ENCODE measurements around the gene B4GALT7.

DNA sequence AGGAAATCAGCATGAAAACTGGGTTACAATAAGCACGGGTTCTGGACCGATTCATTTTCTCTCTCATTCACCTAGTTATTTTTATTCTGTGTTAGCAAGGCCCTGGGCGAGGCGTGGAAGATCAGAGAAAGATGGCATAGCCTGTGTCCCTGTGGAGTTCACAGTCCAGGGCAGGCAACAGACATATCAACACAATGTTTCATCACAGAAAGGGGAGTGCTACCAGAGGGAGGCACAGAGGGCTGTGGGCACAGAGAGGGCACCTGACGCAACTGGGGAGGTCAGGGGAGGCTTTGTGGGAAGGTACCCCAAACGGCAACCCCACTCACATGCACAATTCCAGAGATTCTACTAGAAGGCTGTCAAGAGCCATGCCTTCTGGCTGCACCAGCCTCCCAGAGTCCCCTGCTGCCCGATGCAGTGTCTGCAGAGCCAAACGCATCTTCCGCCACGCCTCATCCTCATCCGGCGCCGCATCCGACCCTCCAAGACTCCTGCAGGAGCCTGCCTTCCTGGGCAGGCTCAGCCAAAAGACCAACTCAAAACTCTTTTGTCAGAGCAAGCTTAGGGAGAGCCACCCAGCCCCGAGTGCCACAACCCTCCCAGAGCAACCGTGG is 47.0 kb upstream of the B4GALT7 start:
- no peak for TF ChIP-seq TAF1 (IDR thresholded peaks at IDR 0.05; ENCODE audit: borderline replicate concordance, low read depth, low read length)
- TF ChIP-seq, protein P1, sequence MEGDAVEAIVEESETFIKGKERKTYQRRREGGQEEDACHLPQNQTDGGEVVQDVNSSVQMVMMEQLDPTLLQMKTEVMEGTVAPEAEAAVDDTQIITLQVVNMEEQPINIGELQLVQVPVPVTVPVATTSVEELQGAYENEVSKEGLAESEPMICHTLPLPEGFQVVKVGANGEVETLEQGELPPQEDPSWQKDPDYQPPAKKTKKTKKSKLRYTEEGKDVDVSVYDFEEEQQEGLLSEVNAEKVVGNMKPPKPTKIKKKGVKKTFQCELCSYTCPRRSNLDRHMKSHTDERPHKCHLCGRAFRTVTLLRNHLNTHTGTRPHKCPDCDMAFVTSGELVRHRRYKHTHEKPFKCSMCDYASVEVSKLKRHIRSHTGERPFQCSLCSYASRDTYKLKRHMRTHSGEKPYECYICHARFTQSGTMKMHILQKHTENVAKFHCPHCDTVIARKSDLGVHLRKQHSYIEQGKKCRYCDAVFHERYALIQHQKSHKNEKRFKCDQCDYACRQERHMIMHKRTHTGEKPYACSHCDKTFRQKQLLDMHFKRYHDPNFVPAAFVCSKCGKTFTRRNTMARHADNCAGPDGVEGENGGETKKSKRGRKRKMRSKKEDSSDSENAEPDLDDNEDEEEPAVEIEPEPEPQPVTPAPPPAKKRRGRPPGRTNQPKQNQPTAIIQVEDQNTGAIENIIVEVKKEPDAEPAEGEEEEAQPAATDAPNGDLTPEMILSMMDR (IDR thresholded peaks at IDR 0.05), result no peak
- TF ChIP-seq, protein P2, sequence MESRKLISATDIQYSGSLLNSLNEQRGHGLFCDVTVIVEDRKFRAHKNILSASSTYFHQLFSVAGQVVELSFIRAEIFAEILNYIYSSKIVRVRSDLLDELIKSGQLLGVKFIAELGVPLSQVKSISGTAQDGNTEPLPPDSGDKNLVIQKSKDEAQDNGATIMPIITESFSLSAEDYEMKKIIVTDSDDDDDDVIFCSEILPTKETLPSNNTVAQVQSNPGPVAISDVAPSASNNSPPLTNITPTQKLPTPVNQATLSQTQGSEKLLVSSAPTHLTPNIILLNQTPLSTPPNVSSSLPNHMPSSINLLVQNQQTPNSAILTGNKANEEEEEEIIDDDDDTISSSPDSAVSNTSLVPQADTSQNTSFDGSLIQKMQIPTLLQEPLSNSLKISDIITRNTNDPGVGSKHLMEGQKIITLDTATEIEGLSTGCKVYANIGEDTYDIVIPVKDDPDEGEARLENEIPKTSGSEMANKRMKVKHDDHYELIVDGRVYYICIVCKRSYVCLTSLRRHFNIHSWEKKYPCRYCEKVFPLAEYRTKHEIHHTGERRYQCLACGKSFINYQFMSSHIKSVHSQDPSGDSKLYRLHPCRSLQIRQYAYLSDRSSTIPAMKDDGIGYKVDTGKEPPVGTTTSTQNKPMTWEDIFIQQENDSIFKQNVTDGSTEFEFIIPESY (IDR thresholded peaks at IDR 0.05; ENCODE audit: borderline replicate concordance, low read depth), result no peak
- no peak for TF ChIP-seq RXRA (IDR thresholded peaks at IDR 0.05; ENCODE audit: borderline replicate concordance, low read depth)
- TF ChIP-seq, protein P3, sequence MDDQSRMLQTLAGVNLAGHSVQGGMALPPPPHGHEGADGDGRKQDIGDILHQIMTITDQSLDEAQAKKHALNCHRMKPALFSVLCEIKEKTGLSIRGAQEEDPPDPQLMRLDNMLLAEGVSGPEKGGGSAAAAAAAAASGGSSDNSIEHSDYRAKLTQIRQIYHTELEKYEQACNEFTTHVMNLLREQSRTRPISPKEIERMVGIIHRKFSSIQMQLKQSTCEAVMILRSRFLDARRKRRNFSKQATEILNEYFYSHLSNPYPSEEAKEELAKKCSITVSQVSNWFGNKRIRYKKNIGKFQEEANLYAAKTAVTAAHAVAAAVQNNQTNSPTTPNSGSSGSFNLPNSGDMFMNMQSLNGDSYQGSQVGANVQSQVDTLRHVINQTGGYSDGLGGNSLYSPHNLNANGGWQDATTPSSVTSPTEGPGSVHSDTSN (IDR thresholded peaks at IDR 0.05), result no peak
- no peak for TF ChIP-seq EP300 (IDR thresholded peaks at IDR 0.05; ENCODE audit: borderline replicate concordance in 1 of 2, low read depth in 1 of 2, low read length in 1 of 2)
- no peak for TF ChIP-seq SMC3 (IDR thresholded peaks at IDR 0.05; ENCODE audit: low read depth, low read length)
- TF ChIP-seq POLR2AphosphoS5 (IDR thresholded peaks at IDR 0.05; ENCODE audit: low read depth, low read length), result no peak
- no peak for TF ChIP-seq GATA2 (CRISPR knock-in tag; IDR thresholded peaks at IDR 0.05)
- TF ChIP-seq RAD21 (IDR thresholded peaks at IDR 0.05; ENCODE audit: low read length), result no peak
- no peak for TF ChIP-seq TEAD4 (IDR thresholded peaks at IDR 0.05; ENCODE audit: borderline replicate concordance, insufficient read depth)
- no peak for TF ChIP-seq GABPA (IDR thresholded peaks at IDR 0.05; ENCODE audit: low read depth)
